ENCODE measurements around the gene SLC15A1.

Gene SLC15A1

GRCh38 chr13:98778749-98779148 is 26.3 kb upstream of the SLC15A1 start (continued):
- TF ChIP-seq ZNF560 (tag by site-specific recombination; IDR thresholded peaks at IDR 0.05; ENCODE audit: borderline replicate concordance) = no peak
- no peak for TF ChIP-seq ZBTB1 (tag by site-specific recombination; IDR thresholded peaks at IDR 0.05)
- no peak for TF ChIP-seq BCL6B (tag by site-specific recombination; IDR thresholded peaks at IDR 0.05)
- TF ChIP-seq HOXA7 (CRISPR knock-in tag; IDR thresholded peaks at IDR 0.05; ENCODE audit: borderline replicate concordance) = no peak
- no peak for TF ChIP-seq ZNF610 (tag by site-specific recombination; IDR thresholded peaks at IDR 0.05; ENCODE audit: borderline replicate concordance)
- no peak for TF ChIP-seq CTCF (tag by site-specific recombination; IDR thresholded peaks at IDR 0.05)
- no peak for TF ChIP-seq KLF8 (tag by site-specific recombination; IDR thresholded peaks at IDR 0.05)
- no peak for TF ChIP-seq ZNF274 (IDR thresholded peaks at IDR 0.05; ENCODE audit: low read length)
- no peak for TF ChIP-seq ZNF274 (tag by site-specific recombination; IDR thresholded peaks at IDR 0.05; ENCODE audit: borderline replicate concordance)
- no peak for TF ChIP-seq ZNF704 (tag by site-specific recombination; IDR thresholded peaks at IDR 0.05)
- TF ChIP-seq RBAK (tag by site-specific recombination; IDR thresholded peaks at IDR 0.05) = no peak
- no peak for TF ChIP-seq ZNF747 (tag by site-specific recombination; IDR thresholded peaks at IDR 0.05)
- no peak for TF ChIP-seq ZNF561 (tag by site-specific recombination; IDR thresholded peaks at IDR 0.05; ENCODE audit: borderline replicate concordance)
- TF ChIP-seq TSHZ1 (tag by site-specific recombination; IDR thresholded peaks at IDR 0.05; ENCODE audit: borderline replicate concordance) = no peak
- no peak for TF ChIP-seq ZNF645 (tag by site-specific recombination; IDR thresholded peaks at IDR 0.05)
- peak; percentile 71 for TF ChIP-seq IKZF3 (tag by site-specific recombination; IDR thresholded peaks at IDR 0.05)
- TF ChIP-seq ZNF521 (tag by site-specific recombination; IDR thresholded peaks at IDR 0.05) = no peak
- TF ChIP-seq ZNF292 (tag by site-specific recombination; IDR thresholded peaks at IDR 0.05; ENCODE audit: borderline replicate concordance, low read depth) = no peak
- TF ChIP-seq SETDB1 (IDR thresholded peaks at IDR 0.05; ENCODE audit: insufficient read length, low read length) = no peak
- no peak for TF ChIP-seq ZNF26 (tag by site-specific recombination; IDR thresholded peaks at IDR 0.05)
- no peak for TF ChIP-seq ZBTB26 (tag by site-specific recombination; optimal IDR thresholded peaks at IDR 0.05)
- TF ChIP-seq ZNF248 (tag by site-specific recombination; IDR thresholded peaks at IDR 0.05) = no peak
- no peak for TF ChIP-seq ZNF510 (tag by site-specific recombination; IDR thresholded peaks at IDR 0.05; ENCODE audit: insufficient replicate concordance)
- TF ChIP-seq ZBTB6 (tag by site-specific recombination; IDR thresholded peaks at IDR 0.05) = no peak
- TF ChIP-seq ZBTB48 (tag by site-specific recombination; IDR thresholded peaks at IDR 0.05) = no peak
- TF ChIP-seq ZNF514 (tag by site-specific recombination; IDR thresholded peaks at IDR 0.05) = no peak

All from HEK293 (cell line).